Psoas muscle (tissue), 8 donors: Measurements from ENCODE around the gene PIF1. TPM values are rescaled to one million over a fixed set of nuclear protein-coding genes. Genes with fewer than 3 reads are reported as not detected.
"Not testable (repeated sequence)": the region's sequence is repeated elsewhere in the genome, so short reads cannot be mapped to it uniquely, and the experiment has no call there.

ENCODE experiments used
- ATAC-seq, 4 donors: fragments of 200-7000 bp; cut with Tn5 transposase; one replicate each; pipeline ENCODE4 v1.9.1; 2020; ENCODE audit warnings: moderate library complexity in 3 of 4, mild to moderate bottlenecking in 2 of 4
- DNase-seq, 2 donors: peaks; one replicate each; pipeline ENCODE4 v3.0.0-alpha.2; 2020
- H3K27ac ChIP-seq: fragments of 200-600 bp; one replicate; pipeline ENCODE4 v1.8.0; 2022
- H3K27me3 ChIP-seq, 3 donors: fragments of 200-600 bp in 1 of 3; one replicate each; pipeline versions ENCODE4 v1.6.1 to v1.8.0; 2013 to 2022; ENCODE audit warnings: low read length in 2 of 3, mild to moderate bottlenecking in 2 of 3, moderate library complexity in 1 of 3; ENCODE audit not compliant: insufficient read depth in 3 of 3
- H3K36me3 ChIP-seq, 2 donors: fragments of 200-600 bp in 1 of 2; one replicate each; pipeline versions ENCODE4 v1.6.1 to v1.8.0; 2013 to 2022; ENCODE audit warnings: low read depth in 1 of 2, mild to moderate bottlenecking in 1 of 2, moderate library complexity in 1 of 2; ENCODE audit not compliant: insufficient read depth in 1 of 2
- H3K4me1 ChIP-seq: fragments of 200-600 bp; one replicate; pipeline ENCODE4 v1.8.0; 2022
- H3K4me3 ChIP-seq: fragments of 200-600 bp; one replicate; pipeline ENCODE4 v1.8.0; 2022; ENCODE audit warnings: mild to moderate bottlenecking
- H3K9me3 ChIP-seq: fragments of 200-600 bp; one replicate; pipeline ENCODE4 v1.8.0; 2022
- CTCF ChIP-seq: fragments of 200-600 bp; IDR thresholded peaks from one replicate; pipeline ENCODE4 v1.8.0; 2022; ENCODE audit warnings: antibody characterized with exemption
- whole genome bisulfite sequencing, 3 donors: extraction: QIAGEN DNeasy Blood & Tissue Kit; methylation state at CpG; one replicate each; pipeline versions ENCODE4 v1.1.6 to v1.1.7; 2013; 5-methylcytosine and 5-hydroxymethylcytosine counted together
- intact Hi-C, 2 donors: fragments of 100-400 bp; cut with DNase I; formaldehyde crosslinking; loops; one replicate each; pipeline versions ENCODE4 v1.11.0 to v1.14.2; 2022
- polyA plus RNA-seq, 3 donors: library from polyadenylated mRNA; stranded (reverse); fragments of 200-250 nt; gene quantifications; one replicate each; pipeline ENCODE4 v1.2.3, GENCODE V29; 2013
- total RNA-seq, 4 donors: library from RNA; stranded (reverse); fragmentation: NEBNext Ultra II Directional in 2 of 4; extraction: Animal tissue kit (Norgen Biotek cat#: 25700) in 2 of 4; gene quantifications; one replicate each; pipeline versions ENCODE4 v1.2.1 to v1.2.4, GENCODE V29; 2021 to 2023
- donor health status: healthy with polysubstance abuse.
- donor health status: DM: no; HTN: no; CAD: no; lungs with moderate emphysema.
- donor health status: Bipolar disorder and iron deficiency.
- donor health status: healthy.
- donor health status: DM: yes; HTN: yes; CAD: no.
- donor health status: DM: no; HTN: no; CAD: no.
- donor health status: DM: no; HTN: no; CAD: no.
- donor health status: DM: yes; HTN: yes; CAD: no.

The PIF1 gene
- total and polyA plus RNA-seq, 7 donors = 0.24 to 0.52 (median 0.36) TPM

- 90 to 94% (median 91%) methylated on average over 2 of the region's 2 CpGs for WGBS, 3 donors
- H3K4me1 ChIP-seq = no peaks in the 10 kb centered on the region
Observed at GRCh38 chr15:64800476-64800875, 25.0 kb downstream of the PIF1 start.

GRCh38 chr15:64798905-64799304, 26.5 kb downstream of the PIF1 start:
- H3K9me3 ChIP-seq, DNase-seq, H3K27me3 ChIP-seq, H3K36me3 ChIP-seq, H3K27ac ChIP-seq, H3K4me3 ChIP-seq, ATAC-seq, intact Hi-C loops, H3K4me1 ChIP-seq: not testable (repeated sequence)
- WGBS, 3 donors = 90 to 93% (median 91%) methylated on average over 11 to 28 of the region's 29 CpGs

More at GRCh38 chr15:64800476-64800875, 25.0 kb downstream of the PIF1 start:
- Histone ChIP-seq H3K36me3 (no peaks in the 10 kb centered on the region), H3K27me3 (no peaks in the 10 kb centered on the region), H3K9me3 (no peaks in the 10 kb centered on the region), H3K27ac (no peak overlapping the region), H3K4me3 (no peak overlapping the region)
- intact Hi-C loops = no loop called here
- DNase-seq (no peak), ATAC-seq (no peak)
- TF ChIP-seq CTCF = no peak

- ATAC-seq, H3K4me1 ChIP-seq, H3K9me3 ChIP-seq, intact Hi-C loops, H3K27ac ChIP-seq, H3K36me3 ChIP-seq, DNase-seq, H3K4me3 ChIP-seq, H3K27me3 ChIP-seq: not testable (repeated sequence)
- WGBS, 3 donors = 80 to 94% (median 86%) methylated on average over 9 of the region's 9 CpGs
Observed at GRCh38 chr15:64795921-64796320, 29.5 kb downstream of the PIF1 start.

GRCh38 chr15:64795299-64795698, 30.1 kb downstream of the PIF1 start:
- ATAC-seq, H3K4me3 ChIP-seq, H3K4me1 ChIP-seq, H3K27me3 ChIP-seq, H3K36me3 ChIP-seq, DNase-seq, H3K27ac ChIP-seq, H3K9me3 ChIP-seq, intact Hi-C loops: not testable (repeated sequence)
- 90 to 93% (median 91%) methylated on average over 7 of the region's 7 CpGs for WGBS, 3 donors

GRCh38 chr15:64792282-64792681, 33.2 kb downstream of the PIF1 start:
- H3K4me1 ChIP-seq = no peaks in the 10 kb centered on the region
- ATAC-seq (no peak), DNase-seq (no peak)
- no peaks in the 10 kb centered on the region for H3K9me3 ChIP-seq
- no peaks in the 10 kb centered on the region for H3K27me3 ChIP-seq
- intact Hi-C loops = no loop called here
- 86 to 97% (median 89%) methylated on average over 3 of the region's 3 CpGs for WGBS, 3 donors
- no peak for TF ChIP-seq CTCF
- H3K36me3 ChIP-seq = no peaks in the 10 kb centered on the region
- no peak overlapping the region for H3K4me3 ChIP-seq
- no peak overlapping the region for H3K27ac ChIP-seq

GRCh38 chr15:64791401-64791800, 34.0 kb downstream of the PIF1 start:
- ATAC-seq = no peak
- WGBS, 3 donors = 35 to 47% (median 39%) methylated on average over 4 of the region's 4 CpGs
- no peak for TF ChIP-seq CTCF
- no peaks in the 10 kb centered on the region for H3K27me3 ChIP-seq
- no peak overlapping the region for H3K4me3 ChIP-seq
- no peaks in the 10 kb centered on the region for H3K4me1 ChIP-seq
- H3K9me3 ChIP-seq = no peaks in the 10 kb centered on the region
- no peaks in the 10 kb centered on the region for H3K36me3 ChIP-seq
- DNase-seq = no peak
- intact Hi-C loops = no loop called here
- H3K27ac ChIP-seq = no peak overlapping the region
